ENCODE data around the gene CLEC18B.
"Not testable (repeated sequence)": the region's sequence is repeated elsewhere in the genome, so short reads cannot be mapped to it uniquely, and the experiment has no call there.

DNA sequence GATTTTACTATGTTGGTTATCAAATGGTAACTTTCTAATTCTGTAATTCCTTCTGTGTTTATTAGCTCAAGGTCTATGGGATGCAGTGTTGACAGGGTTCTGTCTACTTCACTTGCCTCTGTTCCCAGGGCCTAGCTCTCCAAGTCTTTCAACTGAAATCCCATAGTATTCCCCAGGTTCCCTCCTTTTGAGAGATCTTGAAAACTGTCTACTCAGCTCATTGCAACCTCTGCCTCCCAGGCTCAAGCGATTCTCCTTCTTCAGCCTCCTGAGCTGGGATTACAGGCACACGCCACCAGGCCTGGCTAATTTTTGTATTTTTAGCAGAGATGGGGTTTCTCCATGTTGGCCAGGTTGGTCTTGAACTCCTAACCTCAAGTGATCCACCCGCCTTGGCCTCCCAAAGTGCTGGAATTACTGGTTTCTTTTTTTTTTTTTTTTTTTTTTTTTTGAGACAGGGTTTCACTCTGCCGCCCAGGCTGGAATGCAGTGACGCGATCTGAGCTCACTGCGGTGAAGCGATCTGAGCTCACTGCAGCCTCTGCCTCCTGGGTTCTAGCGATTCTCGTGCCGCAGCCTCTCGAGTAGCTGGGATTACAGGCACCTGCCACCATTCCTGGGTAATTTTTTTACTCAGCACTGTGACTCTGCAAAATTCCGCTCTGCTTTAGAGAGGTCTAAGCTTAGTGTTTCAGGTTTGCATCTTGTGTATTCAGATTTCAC, 22.5 kb upstream of the CLEC18B start:
- TF ChIP-seq, protein P1, sequence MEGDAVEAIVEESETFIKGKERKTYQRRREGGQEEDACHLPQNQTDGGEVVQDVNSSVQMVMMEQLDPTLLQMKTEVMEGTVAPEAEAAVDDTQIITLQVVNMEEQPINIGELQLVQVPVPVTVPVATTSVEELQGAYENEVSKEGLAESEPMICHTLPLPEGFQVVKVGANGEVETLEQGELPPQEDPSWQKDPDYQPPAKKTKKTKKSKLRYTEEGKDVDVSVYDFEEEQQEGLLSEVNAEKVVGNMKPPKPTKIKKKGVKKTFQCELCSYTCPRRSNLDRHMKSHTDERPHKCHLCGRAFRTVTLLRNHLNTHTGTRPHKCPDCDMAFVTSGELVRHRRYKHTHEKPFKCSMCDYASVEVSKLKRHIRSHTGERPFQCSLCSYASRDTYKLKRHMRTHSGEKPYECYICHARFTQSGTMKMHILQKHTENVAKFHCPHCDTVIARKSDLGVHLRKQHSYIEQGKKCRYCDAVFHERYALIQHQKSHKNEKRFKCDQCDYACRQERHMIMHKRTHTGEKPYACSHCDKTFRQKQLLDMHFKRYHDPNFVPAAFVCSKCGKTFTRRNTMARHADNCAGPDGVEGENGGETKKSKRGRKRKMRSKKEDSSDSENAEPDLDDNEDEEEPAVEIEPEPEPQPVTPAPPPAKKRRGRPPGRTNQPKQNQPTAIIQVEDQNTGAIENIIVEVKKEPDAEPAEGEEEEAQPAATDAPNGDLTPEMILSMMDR (IDR thresholded peaks at IDR 0.05), result not testable (repeated sequence)
- not testable (repeated sequence) for TF ChIP-seq POLR2A (IDR thresholded peaks at IDR 0.05); EP300 (IDR thresholded peaks at IDR 0.05; ENCODE audit: low read depth)

Measured in transverse colon (tissue), 3 donors.